B cell (primary cell): ENCODE data around the gene KIF1A. TPM values are rescaled to one million over a fixed set of nuclear protein-coding genes. Genes with fewer than 3 reads are reported as not detected.

ENCODE experiments used
- ATAC-seq: fragments of 200-7000 bp; cut with Tn5 transposase; one replicate; pipeline ENCODE4 v1.10.0; 2021; ENCODE audit warnings: low read depth, mild to moderate bottlenecking, moderate number of reproducible peaks, moderate library complexity
- CTCF ChIA-PET: fragments of 350-600 bp; sonication (Branson Sonifier 250); formaldehyde crosslinking; loops from one replicate; lab custom pipeline; 2021; ENCODE audit warnings: antibody characterized with exemption, inconsistent platforms; lab: Charles Lee
- POLR2A ChIA-PET: fragments of 350-600 bp; sonication (Branson Sonifier 250); formaldehyde crosslinking; loops from one replicate; lab custom pipeline; 2021; ENCODE audit warnings: antibody characterized with exemption; lab: Charles Lee
- DNase-seq: peaks from one replicate; pipeline ENCODE4 v3.0.0; 2013
- H2AFZ ChIP-seq: 2 replicates; pipeline ENCODE4 v1.6.1; 2012; ENCODE audit warnings: mild to moderate bottlenecking, low read depth, low read length; ENCODE audit not compliant: insufficient read depth, poor library complexity, severe bottlenecking
- H3K27ac ChIP-seq, 2 donors: 1 replicate in 1 of 2; 2 replicates in 1 of 2; pipeline ENCODE4 v1.5.1; 2012 to 2013; ENCODE audit warnings: low read length in 2 of 2, mild to moderate bottlenecking in 2 of 2, moderate library complexity in 1 of 2
- H3K27me3 ChIP-seq, 4 experiments: fragments of 200-600 bp in 1 of 4; sonication (generic) in 1 of 4; replicated peaks in 1 of 4; 1 replicate in 2 of 4; 2 replicates in 2 of 4; pipeline versions ENCODE4 v1.6.1 to v1.7.0; 2013 to 2016; ENCODE audit warnings: low read length in 3 of 4, mild to moderate bottlenecking in 2 of 4, mixed read lengths in 1 of 4, moderate library complexity in 1 of 4; ENCODE audit not compliant: insufficient read depth in 4 of 4, control insufficient read depth in 3 of 4; ENCODE audit errors: control extremely low read depth in 1 of 4
- H3K36me3 ChIP-seq, 2 experiments: replicated peaks in 1 of 2; 1 replicate in 1 of 2; 2 replicates in 1 of 2; pipeline versions ENCODE4 v1.6.1 to v1.7.1; 2013; ENCODE audit warnings: low read length in 1 of 2; ENCODE audit not compliant: insufficient read depth in 2 of 2, control insufficient read depth in 1 of 2; ENCODE audit errors: control extremely low read depth in 1 of 2, extremely low read depth in 1 of 2
- H3K4me1 ChIP-seq, 2 donors: fragments of 200-600 bp in 1 of 2; sonication (generic) in 1 of 2; 1 replicate in 1 of 2; 2 replicates in 1 of 2; pipeline versions ENCODE4 v1.5.1 to v1.6.1; 2013 to 2017; ENCODE audit warnings: low read length in 2 of 2; ENCODE audit not compliant: control insufficient read depth in 2 of 2, insufficient read depth in 2 of 2
- H3K4me2 ChIP-seq: replicated peaks from 2 replicates; pipeline ENCODE3; 2012; ENCODE audit warnings: mild to moderate bottlenecking, low read depth, low read length; ENCODE audit not compliant: poor library complexity, severe bottlenecking
- H3K4me3 ChIP-seq, 5 experiments: fragments of 200-600 bp in 1 of 5; sonication (generic) in 1 of 5; 1 replicate in 3 of 5; 2 replicates in 2 of 5; pipeline versions ENCODE4 v1.5.1 to v1.7.0; 2011 to 2016; ENCODE audit warnings: low read length in 4 of 5, mild to moderate bottlenecking in 4 of 5, low read depth in 2 of 5, control low read depth in 1 of 5, moderate library complexity in 1 of 5; ENCODE audit not compliant: insufficient read depth in 1 of 5; ENCODE audit errors: control extremely low read depth in 1 of 5, extremely low read depth in 1 of 5
- H3K79me2 ChIP-seq: fragments of 200-600 bp; sonication (generic); one replicate; pipeline ENCODE4 v1.6.0; 2016; ENCODE audit warnings: low read length; ENCODE audit not compliant: control insufficient read depth, insufficient read depth
- H3K9ac ChIP-seq: fragments of 200-600 bp; sonication (generic); 2 replicates; pipeline ENCODE4 v1.6.1; 2017; ENCODE audit warnings: mild to moderate bottlenecking, low read length, moderate library complexity
- H3K9me3 ChIP-seq, 3 donors: one replicate each; pipeline versions ENCODE4 v1.6.1 to v1.7.1; 2013; ENCODE audit warnings: low read length in 2 of 3; ENCODE audit not compliant: control insufficient read depth in 2 of 3, insufficient read depth in 1 of 3; ENCODE audit errors: control extremely low read depth in 1 of 3
- H4K20me1 ChIP-seq: 2 replicates; pipeline ENCODE4 v1.6.0; 2012; ENCODE audit warnings: mild to moderate bottlenecking, low read length; ENCODE audit not compliant: insufficient read depth, control insufficient read depth, poor library complexity, severe bottlenecking
- H3K27ac Mint-ChIP-seq: one replicate; pipeline ENCODE4 v1.8.0; 2021; ENCODE audit warnings: mixed read lengths
- H3K27me3 Mint-ChIP-seq: one replicate; pipeline ENCODE4 v1.8.0; 2021; ENCODE audit warnings: mixed read lengths
- H3K4me1 Mint-ChIP-seq: one replicate; pipeline ENCODE4 v1.8.0; 2021; ENCODE audit warnings: mixed read lengths
- H3K4me3 Mint-ChIP-seq: one replicate; pipeline ENCODE4 v1.8.0; 2021; ENCODE audit warnings: mixed read lengths
- H3K9me3 Mint-ChIP-seq: one replicate; pipeline ENCODE4 v1.8.0; 2022; ENCODE audit warnings: mixed read lengths; ENCODE audit not compliant: insufficient read depth
- CTCF ChIP-seq: fragments of 200-600 bp; IDR thresholded peaks from one replicate; pipeline ENCODE4 v1.8.0; 2022; ENCODE audit warnings: antibody characterized with exemption, mild to moderate bottlenecking
- EZH2 ChIP-seq: IDR thresholded peaks from 2 replicates; pipeline ENCODE4 v1.6.1; 2012; ENCODE audit warnings: borderline replicate concordance, low read depth, mild to moderate bottlenecking, moderate library complexity, low read length; ENCODE audit not compliant: insufficient read depth, poor library complexity, severe bottlenecking
- WGBS: methylation state at CpG from one replicate; pipeline ENCODE4 v1.1.5; 2013; ENCODE audit warnings: missing lambda C conversion rate; ENCODE audit not compliant: insufficient coverage; 5-methylcytosine and 5-hydroxymethylcytosine counted together
- intact Hi-C: fragments of 100-400 bp; cut with micrococcal nuclease; formaldehyde crosslinking; loops from one replicate; pipeline ENCODE4 v1.10.0; 2022
- polyA plus RNA-seq: library from polyadenylated mRNA; depleted of rRNA; stranded (reverse); fragments of >200 nt; gene quantifications from 2 replicates; pipeline ENCODE4 v1.2.3, GENCODE V29; 2012
- total RNA-seq, 2 donors: library from RNA; stranded (reverse); fragments of 120-200 nt in 1 of 2; gene quantifications; 1 replicate in 1 of 2; 2 replicates in 1 of 2; pipeline versions ENCODE4 v1.2.3 to v1.2.4, GENCODE V29; 2013 to 2022

The KIF1A gene
- total and polyA plus RNA-seq, 2 donors (not counting 1 experiment from before 2014, with no cell fraction given): not detected

- Mint-ChIP-seq H3K4me3 (no peak overlapping the region), H3K27ac (no peak overlapping the region), H3K27me3 (peaks cover 7% of the 10 kb centered on the region), H3K9me3 (no peaks in the 10 kb centered on the region), H3K4me1 (no peaks in the 10 kb centered on the region)
- Histone ChIP-seq H4K20me1 (no peaks in the 10 kb centered on the region), H3K36me3 (no peaks in the 10 kb centered on the region), H3K4me3 (no peak overlapping the region), H3K27me3 (peaks cover 0 to 4% (median 0%) of the 10 kb centered on the region in 4 experiments), H3K4me1 (no peaks in the 10 kb centered on the region), H3K4me2 (no peak overlapping the region), H3K9me3 (no peaks in the 10 kb centered on the region), H3K79me2 (no peaks in the 10 kb centered on the region), H3K9ac (no peak overlapping the region), H3K27ac (no peak overlapping the region), H2AFZ (no peak overlapping the region)
- intact Hi-C loops: no loop called here
- DNase-seq: no peak
- 74% methylated on average over 9 of the region's 9 CpGs for WGBS
- TF ChIP-seq CTCF (no peak), EZH2 (no peak)
- ChIA-PET POLR2A (no interaction called here), CTCF (interaction anchor here (1.1 kb wide), 1 partner anchor 217 kb away, joined by 3 read pairs; no protein-coding TSS in a partner anchor)
- no peak for ATAC-seq
Observed at GRCh38 chr2:240731178-240731545, 88.9 kb downstream of the KIF1A start.

DNA sequence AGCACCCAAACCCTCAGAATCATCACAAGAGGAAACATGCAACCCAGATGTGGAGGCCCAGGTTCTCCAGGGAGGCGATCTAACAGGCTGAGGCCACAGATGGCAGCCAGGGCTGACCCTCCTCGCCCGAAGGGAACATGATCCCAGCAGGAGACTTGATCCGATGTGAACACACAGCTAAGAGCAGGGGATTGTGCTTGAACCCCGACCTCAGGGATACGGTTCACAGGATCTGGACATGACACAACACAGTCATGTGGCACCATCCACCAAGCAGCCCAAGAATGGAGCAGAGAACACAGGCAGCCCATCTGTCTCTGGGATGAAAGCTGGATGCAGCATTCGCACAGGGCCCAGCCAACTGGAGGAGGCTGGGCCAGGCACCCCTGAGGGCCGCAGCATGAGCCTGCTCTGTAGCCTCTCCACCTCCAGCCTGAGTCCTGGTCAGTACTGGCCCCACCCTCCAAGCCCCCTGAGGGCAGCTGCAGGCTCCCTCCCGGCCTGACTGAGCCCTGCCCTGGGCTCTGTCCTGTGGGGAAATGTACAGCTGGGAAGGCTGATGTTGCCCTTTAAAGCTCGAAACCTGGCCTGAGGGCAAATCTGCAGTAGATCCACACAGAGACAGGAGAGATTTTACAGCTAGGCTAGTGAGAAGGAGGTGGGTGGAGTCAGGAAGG lies 89.4 kb downstream of the KIF1A start:
- Mint-ChIP-seq H3K27ac (no peak overlapping the region), H3K9me3 (no peaks in the 10 kb centered on the region), H3K27me3 (peaks cover 7% of the 10 kb centered on the region), H3K4me1 (no peaks in the 10 kb centered on the region), H3K4me3 (no peak overlapping the region)
- no peaks in the 10 kb centered on the region for H3K4me1 ChIP-seq
- no peak overlapping the region for H3K9ac ChIP-seq
- no peak overlapping the region for H3K4me2 ChIP-seq
- intact Hi-C loops: no loop called here
- TF ChIP-seq CTCF (no peak), EZH2 (no peak)
- no peaks in the 10 kb centered on the region for H3K79me2 ChIP-seq
- H3K27me3 ChIP-seq: peaks cover 0 to 6% (median 0%) of the 10 kb centered on the region in 4 experiments
- H3K27ac ChIP-seq: no peak overlapping the region
- ChIA-PET CTCF (interaction anchor here (1.1 kb wide), 1 partner anchor 217 kb away, joined by 3 read pairs; no protein-coding TSS in a partner anchor), POLR2A (no interaction called here)
- no peaks in the 10 kb centered on the region for H3K36me3 ChIP-seq
- no peak overlapping the region for H2AFZ ChIP-seq
- 83% methylated on average over 10 of the region's 10 CpGs for WGBS
- ATAC-seq (no peak), DNase-seq (no peak)
- H3K9me3 ChIP-seq: no peaks in the 10 kb centered on the region
- no peak overlapping the region for H3K4me3 ChIP-seq
- no peaks in the 10 kb centered on the region for H4K20me1 ChIP-seq
